OCI-LY7 (cell line): Measurements from ENCODE around the gene RCOR1. TPM values are rescaled to one million over a fixed set of nuclear protein-coding genes. Genes with fewer than 3 reads are reported as not detected.

Source experiments
- BruUV-seq: library from RNA; stranded (reverse); fragments of 400-500 nt; replicated peaks from 2 replicates; lab custom pipeline; 2021; lab: Mats Ljungman, UMichigan
- CTCF ChIA-PET: fragments of 300-600 bp; sonication (Branson Sonifier 250); formaldehyde crosslinking; loops from one replicate; lab custom pipeline; 2022; ENCODE audit warnings: antibody characterized with exemption; ENCODE audit not compliant: unreplicated experiment; lab: Charles Lee
- POLR2A ChIA-PET: fragments of 300-600 bp; sonication (Branson Sonifier 250); formaldehyde crosslinking; loops from one replicate; lab custom pipeline; 2022; ENCODE audit warnings: antibody characterized with exemption; lab: Charles Lee
- DNase-seq: peaks from one replicate; pipeline ENCODE4 v3.0.0-alpha.2; 2015; ENCODE audit warnings: low spot score
- H2AFZ ChIP-seq: fragments of 200-600 bp; sonication (generic), shearing (Covaris generic); 2 replicates; pipeline ENCODE4 v1.6.1; 2014; ENCODE audit warnings: mild to moderate bottlenecking, antibody characterized with exemption, low read length, moderate library complexity
- H3K27ac ChIP-seq: fragments of 200-600 bp; sonication (generic); 2 replicates; pipeline ENCODE4 v1.5.1; 2014; ENCODE audit warnings: mixed run types, low read depth, mild to moderate bottlenecking, moderate library complexity, low read length, inconsistent platforms; ENCODE audit not compliant: poor library complexity, severe bottlenecking
- H3K36me3 ChIP-seq: fragments of 200-600 bp; sonication (generic); 2 replicates; pipeline ENCODE4 v1.6.1; 2014; ENCODE audit warnings: mild to moderate bottlenecking, antibody characterized with exemption, low read length, moderate library complexity, mixed read lengths; ENCODE audit not compliant: insufficient read depth
- H3K4me1 ChIP-seq: fragments of 200-600 bp; sonication (generic); 2 replicates; pipeline ENCODE4 v1.5.1; 2014; ENCODE audit warnings: mild to moderate bottlenecking, low read length; ENCODE audit not compliant: insufficient read depth, poor library complexity, severe bottlenecking
- H3K4me2 ChIP-seq: fragments of 200-600 bp; sonication (generic); 2 replicates; pipeline ENCODE4 v1.6.1; 2014; ENCODE audit warnings: mild to moderate bottlenecking, low read length
- H3K4me3 ChIP-seq: fragments of 200-600 bp; sonication (generic); 2 replicates; pipeline ENCODE4 v1.5.1; 2014; ENCODE audit warnings: mild to moderate bottlenecking, low read depth, low read length; ENCODE audit not compliant: poor library complexity, severe bottlenecking
- H3K79me2 ChIP-seq: fragments of 200-600 bp; sonication (generic); 2 replicates; pipeline ENCODE4 v1.6.1; 2016; ENCODE audit warnings: low read depth, mild to moderate bottlenecking, low read length, moderate library complexity, mixed read lengths; ENCODE audit not compliant: insufficient read depth
- H3K9me2 ChIP-seq: fragments of 200-600 bp; sonication (generic); 2 replicates; pipeline ENCODE4 v1.6.1; 2016; ENCODE audit warnings: mild to moderate bottlenecking, low read length, mixed read lengths; ENCODE audit not compliant: insufficient read depth
- H3K9me3 ChIP-seq: fragments of 200-600 bp; sonication (generic); 2 replicates; pipeline ENCODE4 v1.6.1; 2014; ENCODE audit warnings: mild to moderate bottlenecking, mixed run types, low read length, mixed read lengths
- H4K20me1 ChIP-seq: fragments of 200-600 bp; sonication (generic); 2 replicates; pipeline ENCODE4 v1.6.1; 2014; ENCODE audit warnings: mild to moderate bottlenecking, antibody characterized with exemption, low read length, moderate library complexity, mixed read lengths; ENCODE audit not compliant: insufficient read depth
- EZH2phosphoT487 ChIP-seq: fragments of 200-600 bp; sonication (generic); IDR thresholded peaks from 2 replicates; pipeline ENCODE4 v1.6.1; 2018; ENCODE audit warnings: low read depth, borderline replicate concordance, mild to moderate bottlenecking, mixed run types, antibody characterized with exemption, low read length, moderate library complexity, mixed read lengths
- intact Hi-C: fragments of 100-400 bp; cut with micrococcal nuclease; formaldehyde crosslinking; loops from one replicate; pipeline ENCODE4 v1.10.0; 2022; ENCODE audit not compliant: unreplicated experiment
- total RNA-seq, 2 experiments: library from RNA; depleted of rRNA in 1 of 2; stranded (reverse); fragments of >200 nt in 1 of 2; shearing (Covaris generic) in 1 of 2; gene quantifications; 2 replicates each; pipeline ENCODE4 v1.2.3, GENCODE V29; 2014 to 2022
- TF ChIP-seq, protein P1 (sequence below): fragments of 200-600 bp; sonication (generic); conservative IDR thresholded peaks from 2 replicates; pipeline ENCODE4 v1.5.1; 2014; ENCODE audit warnings: mild to moderate bottlenecking, antibody characterized with exemption, low read length, moderate library complexity, mixed read lengths

RCOR1 gene
- total RNA-seq, 2 experiments from 2014 or later: 12.1 to 30.2 TPM

DNA sequence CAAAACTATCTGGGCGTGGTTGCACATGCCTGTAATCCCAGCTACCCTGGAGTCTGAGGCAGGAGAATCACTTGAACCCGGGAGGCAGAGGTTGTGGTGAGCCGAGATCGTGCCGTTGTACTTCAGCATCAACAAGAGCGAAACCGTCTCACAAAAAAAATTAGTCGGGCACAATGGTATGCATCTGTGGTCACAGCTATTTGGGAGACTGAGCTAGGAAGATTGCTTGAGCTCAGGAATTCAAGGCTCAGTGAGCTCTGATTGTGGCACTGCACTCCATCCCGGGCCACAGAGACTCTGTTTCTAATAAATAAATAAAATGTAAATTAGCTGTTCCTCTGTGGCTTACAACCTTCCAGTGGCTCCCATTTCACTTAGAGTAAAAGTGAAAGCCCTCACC is 28.0 kb downstream of the RCOR1 start:
- H4K20me1 ChIP-seq: no peaks in the 10 kb centered on the region; the same call in 1 of the 2 replicates
- H3K36me3 ChIP-seq: peaks cover 22% of the 10 kb centered on the region
- H3K79me2 ChIP-seq: peaks cover 49% of the 10 kb centered on the region; the same call in 1 of the 2 replicates
- no peaks in the 10 kb centered on the region for H3K9me2 ChIP-seq
- H3K4me1 ChIP-seq: peaks cover 11% of the 10 kb centered on the region
- ChIA-PET CTCF (no interaction called here), POLR2A (interaction anchor here (1.0 to 1.3 kb wide), 2 partner anchors 10 to 20 kb away, joined by 3 to 4 read pairs; no protein-coding TSS in a partner anchor)
- TF ChIP-seq, protein P1, sequence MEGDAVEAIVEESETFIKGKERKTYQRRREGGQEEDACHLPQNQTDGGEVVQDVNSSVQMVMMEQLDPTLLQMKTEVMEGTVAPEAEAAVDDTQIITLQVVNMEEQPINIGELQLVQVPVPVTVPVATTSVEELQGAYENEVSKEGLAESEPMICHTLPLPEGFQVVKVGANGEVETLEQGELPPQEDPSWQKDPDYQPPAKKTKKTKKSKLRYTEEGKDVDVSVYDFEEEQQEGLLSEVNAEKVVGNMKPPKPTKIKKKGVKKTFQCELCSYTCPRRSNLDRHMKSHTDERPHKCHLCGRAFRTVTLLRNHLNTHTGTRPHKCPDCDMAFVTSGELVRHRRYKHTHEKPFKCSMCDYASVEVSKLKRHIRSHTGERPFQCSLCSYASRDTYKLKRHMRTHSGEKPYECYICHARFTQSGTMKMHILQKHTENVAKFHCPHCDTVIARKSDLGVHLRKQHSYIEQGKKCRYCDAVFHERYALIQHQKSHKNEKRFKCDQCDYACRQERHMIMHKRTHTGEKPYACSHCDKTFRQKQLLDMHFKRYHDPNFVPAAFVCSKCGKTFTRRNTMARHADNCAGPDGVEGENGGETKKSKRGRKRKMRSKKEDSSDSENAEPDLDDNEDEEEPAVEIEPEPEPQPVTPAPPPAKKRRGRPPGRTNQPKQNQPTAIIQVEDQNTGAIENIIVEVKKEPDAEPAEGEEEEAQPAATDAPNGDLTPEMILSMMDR: no peak
- TF ChIP-seq EZH2phosphoT487: no peak
- H3K9me3 ChIP-seq: no peaks in the 10 kb centered on the region
- H2AFZ ChIP-seq: no peak overlapping the region
- no peak overlapping the region for H3K4me3 ChIP-seq
- no peak overlapping the region for H3K4me2 ChIP-seq
- no peak for DNase-seq
- intact Hi-C loops: no loop called here
- no TSS peak for BruUV-seq
- no peak overlapping the region for H3K27ac ChIP-seq

DNA sequence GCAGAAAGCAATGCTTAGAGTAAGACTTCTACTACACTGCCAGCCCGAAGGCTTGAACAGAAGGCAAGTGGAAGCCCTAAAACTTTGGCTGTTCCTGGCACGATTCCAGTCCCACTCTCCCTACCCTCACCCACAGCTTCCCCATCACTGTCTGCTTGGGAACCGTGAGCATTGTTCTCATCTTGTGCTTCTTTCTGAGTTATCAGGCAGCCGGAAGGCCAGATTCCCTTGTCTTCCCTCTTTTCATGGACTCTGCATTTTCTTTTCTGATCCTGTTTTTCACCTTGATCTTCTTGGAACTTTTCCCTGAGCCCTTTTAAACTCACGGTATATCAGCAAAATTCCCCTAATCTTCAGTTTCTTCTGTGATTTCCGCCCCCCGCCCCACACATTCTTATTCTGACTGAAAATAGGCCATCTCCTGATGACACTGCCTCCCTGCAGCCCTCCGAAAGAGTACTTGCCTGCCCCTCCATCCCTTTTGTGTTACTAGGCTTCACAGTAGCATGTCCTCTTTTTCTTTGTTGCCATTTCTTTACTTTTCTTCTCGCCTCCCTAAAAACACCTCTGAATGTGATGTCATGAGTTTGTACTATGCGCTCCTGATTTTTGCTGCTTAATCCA is 29.9 kb downstream of the RCOR1 start:
- CTCF ChIA-PET: no interaction called here
- Histone ChIP-seq H3K4me3 (no peak overlapping the region), H3K36me3 (peaks cover 22% of the 10 kb centered on the region), H3K4me2 (no peak overlapping the region), H3K79me2 (peaks cover 38% of the 10 kb centered on the region; the same call in 1 of the 2 replicates), H3K27ac (no peak overlapping the region), H3K9me2 (no peaks in the 10 kb centered on the region), H4K20me1 (peaks cover 7% of the 10 kb centered on the region; the same call in 1 of the 2 replicates), H2AFZ (no peak overlapping the region), H3K9me3 (no peaks in the 10 kb centered on the region), H3K4me1 (no peaks in the 10 kb centered on the region)
- TSS peak; percentile 7 for BruUV-seq
- TF ChIP-seq, protein P1: no peak
- no peak for TF ChIP-seq EZH2phosphoT487
- intact Hi-C loops: no loop called here
- no peak for DNase-seq
- POLR2A ChIA-PET: no interaction called here

DNA sequence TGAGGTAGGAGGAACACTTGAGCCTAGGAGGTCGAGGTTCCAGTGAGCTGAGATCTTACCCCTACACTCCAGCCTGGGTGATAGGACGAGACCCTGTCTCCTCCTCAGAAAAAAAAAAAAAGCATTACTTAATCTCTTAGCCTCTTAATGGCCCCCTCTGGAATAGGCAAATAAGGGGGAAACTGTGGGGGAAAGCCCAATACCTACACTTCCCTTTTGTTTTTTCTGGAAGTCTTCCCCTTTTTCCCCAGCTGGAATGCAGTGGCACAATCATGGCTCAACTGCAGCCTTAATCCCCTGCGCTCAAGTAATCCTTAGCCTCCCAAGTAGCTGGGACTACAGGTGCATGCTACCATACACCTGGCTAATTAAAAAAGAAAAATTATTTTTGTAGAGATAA is 32.2 kb downstream of the RCOR1 start:
- Histone ChIP-seq H3K4me3 (no peak overlapping the region), H3K4me2 (no peak overlapping the region), H3K9me3 (no peaks in the 10 kb centered on the region), H3K36me3 (peaks cover 29% of the 10 kb centered on the region), H3K79me2 (peaks cover 39% of the 10 kb centered on the region; the same call in 1 of the 2 replicates), H3K4me1 (peaks cover 8% of the 10 kb centered on the region), H3K9me2 (no peaks in the 10 kb centered on the region), H3K27ac (no peak overlapping the region), H4K20me1 (peaks cover 7% of the 10 kb centered on the region; the same call in 1 of the 2 replicates), H2AFZ (no peak overlapping the region)
- TF ChIP-seq EZH2phosphoT487: no peak
- TF ChIP-seq, protein P1: no peak
- no peak for DNase-seq
- intact Hi-C loops: no loop called here
- CTCF ChIA-PET: no interaction called here
- no TSS peak for BruUV-seq
- POLR2A ChIA-PET: interaction anchor here (0.5 to 0.7 kb wide), 2 partner anchors 9 to 12 kb away, joined by 3 to 5 read pairs; no protein-coding TSS in a partner anchor
